NCI-H524 (cell line): Measurements from ENCODE around the gene ACOT7.
"Not testable (repeated sequence)": the region's sequence is repeated elsewhere in the genome, so short reads cannot be mapped to it uniquely, and the experiment has no call there.

Experiments
- DNase-seq, 2 experiments: peaks; one replicate each; lab custom pipeline; 2025; lab: John Stamatoyannopoulos, UW

The ACOT7 gene

DNA sequence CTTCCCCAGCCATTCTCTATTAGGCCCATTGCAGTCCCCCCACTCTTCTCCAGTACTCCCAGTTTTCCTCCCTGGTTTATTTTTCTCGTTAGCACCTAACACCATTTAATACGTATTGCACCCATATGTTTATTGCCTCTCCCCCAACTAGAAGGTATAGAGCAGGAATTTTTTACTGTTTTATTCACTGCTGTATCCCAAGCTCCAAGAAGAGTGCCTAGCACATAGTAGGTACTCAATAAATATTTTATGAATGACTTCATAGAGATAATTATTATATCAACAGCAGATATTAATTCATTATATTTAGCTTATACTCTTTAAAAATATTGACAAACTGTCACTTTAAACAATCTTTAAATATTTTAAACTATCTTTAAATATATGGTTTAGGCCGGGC lies 5.7 kb upstream of the ACOT7 start:
- DNase-seq, result no peak

- no peak for DNase-seq
Observed at GRCh38 chr1:6397844-6398441, 4.4 kb upstream of the ACOT7 start.

- DNase-seq, result no peak
Observed at GRCh38 chr1:6396998-6397397, 3.4 kb upstream of the ACOT7 start.

DNA sequence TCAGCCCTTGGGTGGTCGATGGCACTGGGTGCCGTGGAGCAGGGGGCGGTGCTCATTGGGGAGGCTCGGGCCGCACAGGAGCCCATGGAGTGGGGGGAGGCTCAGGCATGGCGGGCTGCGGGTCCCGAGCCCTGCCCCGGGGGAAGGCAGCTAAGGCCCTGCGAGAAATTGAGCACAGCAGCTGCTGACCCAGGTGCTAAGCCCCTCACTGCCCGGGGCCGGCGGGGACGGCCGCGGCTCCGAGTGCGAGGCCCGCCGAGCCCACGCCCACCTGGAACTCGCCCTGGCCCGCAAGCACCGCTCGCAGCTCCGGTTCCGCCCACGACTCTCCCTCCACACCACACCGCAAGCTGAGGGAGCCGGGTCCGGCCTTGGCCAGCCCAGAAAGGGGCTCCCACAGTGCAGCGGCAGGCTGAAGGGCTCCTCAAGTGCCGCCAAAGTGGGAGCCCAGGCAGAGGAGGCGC lies 2.2 kb upstream of the ACOT7 start:
- DNase-seq, result not testable (repeated sequence)

- DNase-seq, result not testable (repeated sequence)
Observed at GRCh38 chr1:6395130-6395529, 1.6 kb upstream of the ACOT7 start.

DNA sequence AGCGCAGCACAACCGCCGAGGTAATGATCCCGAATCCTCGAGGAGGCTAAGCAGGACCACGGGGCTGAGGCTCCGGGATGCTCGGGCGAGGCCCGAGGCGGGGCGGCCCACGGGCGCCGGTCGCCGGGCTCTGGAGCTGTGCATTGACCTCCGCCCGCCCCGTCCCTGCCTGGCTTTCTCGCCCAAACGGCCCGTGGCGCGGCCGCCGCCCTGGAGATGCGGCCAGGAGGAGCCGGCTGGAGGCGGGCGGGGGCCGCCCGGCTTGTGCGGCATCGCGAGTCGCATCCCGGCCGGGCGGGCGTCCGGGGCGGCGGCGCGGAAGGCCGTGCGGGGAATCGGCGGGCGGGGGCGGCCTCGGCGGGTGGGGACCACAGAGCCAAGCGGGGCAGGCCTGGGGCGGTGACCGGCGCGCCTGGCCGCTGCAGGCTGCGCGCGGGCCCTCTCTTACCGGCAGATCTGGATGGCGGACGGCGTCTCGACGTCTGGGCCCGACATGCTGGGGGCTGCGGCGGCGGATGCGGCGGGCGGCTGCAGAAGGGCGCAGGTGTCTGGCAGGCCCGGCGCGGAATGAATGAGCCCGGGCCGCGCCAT lies 663 bp downstream of the ACOT7 start:
- no peak for DNase-seq

GRCh38 chr1:6391951-6392808 lies 1.4 kb downstream of the ACOT7 start:
- DNase-seq, result no peak

DNA sequence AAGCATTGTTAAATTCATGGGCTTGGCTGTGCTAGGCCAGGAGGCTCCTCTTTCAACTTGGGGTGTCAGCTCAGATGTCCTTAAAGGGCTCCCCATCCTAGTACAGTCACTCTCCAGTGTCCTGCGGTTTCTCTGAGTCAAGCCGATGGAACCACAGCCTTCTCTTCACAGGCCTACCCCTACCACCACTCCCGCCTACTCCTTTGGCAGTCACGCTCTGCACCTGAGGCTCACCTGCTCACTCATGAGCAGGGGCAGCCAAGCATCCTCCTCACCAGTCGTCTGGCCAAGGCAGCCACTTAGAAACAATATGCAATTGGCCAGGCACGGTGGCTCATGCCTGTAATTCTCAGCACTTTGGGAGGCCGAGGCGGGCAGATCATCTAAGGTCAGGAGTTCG lies 3.6 kb downstream of the ACOT7 start:
- no peak for DNase-seq

DNA sequence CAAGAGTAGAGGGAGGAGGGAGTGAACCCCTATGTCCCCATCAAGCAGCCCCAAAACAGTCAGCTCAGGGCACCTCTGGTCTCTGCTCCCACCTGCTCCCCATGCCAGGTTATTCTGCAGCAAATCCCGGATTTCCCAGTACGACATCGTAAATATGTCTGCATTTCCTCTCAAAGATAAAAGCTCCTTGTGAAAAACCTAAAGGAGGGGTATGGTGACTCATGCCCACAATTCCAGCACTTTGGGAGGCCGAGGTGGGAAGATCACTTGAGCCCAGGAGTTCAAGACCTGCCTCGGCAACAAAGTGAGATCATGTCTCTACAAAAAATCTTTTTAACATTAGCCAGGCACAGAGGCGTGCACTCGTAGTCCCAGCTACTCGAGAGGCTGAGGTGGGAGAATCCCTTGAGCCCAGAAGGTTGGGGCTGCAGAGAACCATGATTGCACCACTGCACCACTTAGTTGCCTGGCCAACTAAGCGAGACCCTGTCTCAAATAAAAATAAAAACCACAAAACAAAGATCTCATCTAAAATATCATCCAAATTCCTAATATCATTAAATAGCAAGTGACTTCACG lies 7.1 kb downstream of the ACOT7 start:
- no peak for DNase-seq

- DNase-seq, result no peak
Observed at GRCh38 chr1:6385488-6386191, 7.9 kb downstream of the ACOT7 start.

GRCh38 chr1:6384962-6385361 lies 8.6 kb downstream of the ACOT7 start:
- no peak for DNase-seq

DNA sequence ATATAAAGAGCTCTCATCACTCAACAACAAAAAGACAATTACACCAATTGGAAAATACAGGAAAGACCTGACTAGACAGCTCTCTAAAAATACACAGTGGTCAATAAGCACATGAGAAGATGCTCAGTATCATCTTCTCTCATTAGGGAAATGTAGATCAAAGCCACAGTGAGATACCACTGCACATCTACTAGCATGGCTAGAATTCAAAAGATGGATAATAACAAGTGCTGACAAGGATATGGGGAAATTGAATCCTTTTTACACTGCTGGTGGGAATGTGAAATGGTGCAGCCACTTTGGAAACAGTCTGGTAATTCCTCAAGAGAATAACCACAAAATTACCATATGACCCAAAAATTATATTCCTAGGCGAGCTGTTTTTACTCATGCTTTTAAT lies 9.4 kb downstream of the ACOT7 start:
- no peak for DNase-seq

DNA sequence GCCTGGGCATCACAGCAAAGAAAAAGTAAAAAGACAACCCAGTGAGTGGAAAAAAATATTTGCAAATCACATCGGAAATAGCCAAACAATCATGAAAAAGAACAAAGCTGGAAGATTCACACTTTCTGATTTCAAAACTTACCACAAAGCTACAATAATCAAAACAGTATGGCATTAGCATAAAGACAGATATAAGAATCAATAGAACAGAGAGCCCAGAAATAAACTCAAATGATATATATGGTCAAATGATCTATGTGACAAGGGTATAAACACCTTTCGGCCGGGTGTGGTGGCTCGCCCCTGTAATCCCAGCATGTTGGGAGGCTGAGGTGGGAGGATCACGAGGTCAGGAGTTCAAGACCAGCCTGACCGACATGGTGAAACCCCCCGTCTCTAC lies 13.5 kb downstream of the ACOT7 start:
- DNase-seq, result no peak

- peak; percentile 61 to 83 for DNase-seq
Observed at GRCh38 chr1:6378096-6378746, 15.3 kb downstream of the ACOT7 start.

DNA sequence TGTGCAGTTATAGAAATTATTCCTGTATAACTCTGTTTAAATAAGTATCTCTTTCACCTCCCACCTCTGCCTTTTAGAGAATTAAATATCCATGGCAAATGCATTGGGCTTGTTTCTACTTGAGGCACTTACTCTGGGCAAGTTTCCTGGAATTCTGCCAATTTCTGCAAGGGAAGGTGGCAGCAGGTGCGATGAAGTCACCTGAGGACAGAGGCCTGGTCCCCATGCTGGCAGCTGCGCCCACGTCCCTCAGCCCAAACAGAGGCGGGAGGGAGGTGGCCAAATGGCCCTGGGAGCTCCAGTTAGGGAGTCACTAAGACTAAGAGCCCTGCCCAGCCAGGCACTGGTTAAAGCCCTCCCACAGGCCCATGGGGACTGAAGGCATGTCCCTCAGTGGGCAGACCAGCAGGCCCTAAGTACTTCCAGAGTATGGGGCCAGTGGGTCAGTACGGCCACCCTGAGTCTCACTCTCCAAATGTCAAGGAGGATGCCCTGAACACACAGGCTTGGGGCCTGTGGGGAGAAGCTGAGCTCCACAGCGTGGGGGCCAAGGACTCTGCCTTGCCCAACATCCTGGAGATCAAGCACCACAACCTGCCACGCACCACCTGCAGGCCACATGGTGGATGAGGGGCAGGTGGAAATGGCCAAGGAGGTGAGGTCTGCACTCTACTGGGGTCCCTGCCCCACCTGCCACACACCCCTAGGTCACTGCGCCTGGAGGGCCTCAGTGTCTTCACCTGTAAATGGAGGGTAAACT lies 19.4 kb downstream of the ACOT7 start:
- peak in 1 of 2 experiments; percentile 17 for DNase-seq

DNA sequence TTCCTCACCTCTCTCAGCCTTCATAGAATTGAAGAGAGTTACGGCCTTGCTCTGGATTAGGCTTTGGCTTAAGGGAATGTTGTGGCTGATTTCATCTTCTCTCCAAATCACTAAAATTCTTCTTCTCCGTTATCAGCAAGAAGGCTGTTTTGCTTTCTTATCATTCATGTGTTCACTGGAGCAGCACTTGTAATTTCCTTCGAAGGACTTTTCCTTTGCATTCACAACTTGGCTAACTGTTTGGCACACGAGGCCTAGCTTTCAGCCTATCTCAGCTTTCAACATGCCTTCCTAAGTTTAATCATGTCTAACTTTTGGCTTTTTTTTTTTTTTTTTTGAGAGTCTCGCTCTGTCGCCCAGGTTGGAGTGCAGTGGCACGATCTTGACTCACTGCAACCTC lies 21.3 kb downstream of the ACOT7 start:
- not testable (repeated sequence) for DNase-seq

DNA sequence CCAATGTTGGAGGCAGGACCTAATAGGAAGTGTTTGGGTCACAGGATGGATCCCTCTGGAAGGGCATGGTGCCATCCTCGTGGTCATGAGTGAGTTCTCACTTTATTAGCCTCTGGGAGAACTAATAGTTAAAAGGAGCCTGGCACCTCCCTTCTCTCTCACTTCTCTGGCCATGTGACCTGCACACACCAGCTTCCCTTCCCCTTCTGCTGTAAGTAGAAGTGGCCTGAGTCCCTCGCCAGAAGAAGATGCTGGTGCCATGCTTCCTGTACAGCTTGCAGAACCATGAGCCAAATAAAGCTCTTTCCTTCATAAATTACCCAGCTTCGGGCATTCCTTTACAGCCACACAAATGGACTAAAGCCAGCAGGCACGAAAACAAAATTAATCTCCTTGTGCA lies 23.6 kb downstream of the ACOT7 start:
- DNase-seq, result no peak

DNA sequence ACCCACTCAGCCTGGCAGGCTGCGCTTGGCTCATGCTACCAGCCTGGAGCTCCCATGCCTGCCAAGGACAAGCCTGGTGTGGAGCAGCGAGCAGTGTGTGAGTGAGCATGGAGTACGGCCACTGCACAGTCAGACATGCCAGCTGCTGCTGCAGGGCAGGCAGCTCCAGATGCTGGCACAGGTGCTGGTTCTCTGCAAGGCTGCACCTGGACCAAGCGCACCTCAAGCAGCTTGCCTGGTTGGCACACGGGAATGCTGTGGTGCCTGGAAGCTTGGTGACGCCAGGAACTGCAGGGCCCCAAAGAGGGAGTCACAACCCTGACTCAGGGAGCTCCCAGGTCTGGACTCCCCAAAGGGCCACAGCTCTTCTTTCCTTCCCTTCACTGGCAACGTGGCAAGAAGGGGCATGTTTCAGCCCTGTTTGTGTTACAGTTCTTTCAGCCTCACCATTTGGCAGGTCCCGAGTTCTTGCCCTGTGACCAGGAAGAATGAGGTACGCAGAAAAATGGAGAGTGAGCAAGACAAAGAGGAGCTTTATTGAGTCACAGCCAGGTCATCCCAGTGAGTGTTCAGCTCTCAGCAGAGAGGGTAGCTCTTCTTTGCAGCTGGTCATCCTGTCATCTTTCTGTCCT lies 26.1 kb downstream of the ACOT7 start:
- no peak for DNase-seq

GRCh38 chr1:6365047-6365446 lies 28.5 kb downstream of the ACOT7 start:
- DNase-seq, result no peak
